PC-9 (cell line): ENCODE data around the gene DLX4. TPM values are rescaled to one million over a fixed set of nuclear protein-coding genes. Genes with fewer than 3 reads are reported as not detected.
A peak's percentile ranks its signal among the peaks of the same experiment; 100 is the strongest.

Source experiments
- BruUV-seq: library from RNA; stranded (reverse); fragments of 400-500 nt; replicated peaks from 2 replicates; lab custom pipeline; 2021; lab: Mats Ljungman, UMichigan
- CTCF ChIA-PET: fragments of 300-600 bp; sonication (Branson Sonifier 250); formaldehyde crosslinking; loops from one replicate; lab custom pipeline; 2022; ENCODE audit warnings: antibody characterized with exemption; lab: Charles Lee
- POLR2A ChIA-PET: fragments of 300-600 bp; sonication (Branson Sonifier 250); formaldehyde crosslinking; loops from one replicate; lab custom pipeline; 2022; ENCODE audit warnings: antibody characterized with exemption; ENCODE audit not compliant: unreplicated experiment; lab: Charles Lee
- DNase-seq, 2 experiments: peaks; one replicate each; pipeline versions ENCODE4 v3.0.0 to v3.0.0-alpha.2; 2015 to 2022; ENCODE audit warnings: mixed read lengths in 1 of 2
- H2AFZ ChIP-seq: fragments of 200-600 bp; sonication (generic); 2 replicates; pipeline ENCODE4 v1.8.1; 2017; ENCODE audit warnings: antibody characterized with exemption
- H3F3A ChIP-seq: fragments of 200-600 bp; sonication (generic); 2 replicates; pipeline ENCODE4 v1.8.1; 2017; ENCODE audit warnings: antibody characterized with exemption, mild to moderate bottlenecking, low read depth; ENCODE audit not compliant: insufficient read depth
- H3K27ac ChIP-seq: fragments of 200-600 bp; sonication (generic); 2 replicates; pipeline ENCODE4 v1.6.1; 2016; ENCODE audit warnings: mixed run types
- H3K27me3 ChIP-seq: fragments of 200-600 bp; sonication (generic); 2 replicates; pipeline ENCODE4 v1.6.1; 2016; ENCODE audit warnings: low read depth, mixed run types; ENCODE audit not compliant: insufficient read depth
- H3K36me3 ChIP-seq: fragments of 200-600 bp; sonication (generic); 2 replicates; pipeline ENCODE4 v1.6.1; 2016; ENCODE audit warnings: low read depth, mixed run types
- H3K4me1 ChIP-seq: fragments of 200-600 bp; sonication (generic); replicated peaks from 2 replicates; pipeline ENCODE4 v1.6.1; 2016; ENCODE audit warnings: mixed run types; ENCODE audit not compliant: insufficient read depth
- H3K4me2 ChIP-seq: fragments of 200-600 bp; sonication (generic); 2 replicates; pipeline ENCODE4 v1.6.1; 2017; ENCODE audit warnings: mixed run types
- H3K4me3 ChIP-seq: fragments of 200-600 bp; sonication (generic); 2 replicates; pipeline ENCODE4 v1.6.1; 2016; ENCODE audit warnings: mixed run types
- H3K79me2 ChIP-seq: fragments of 200-600 bp; sonication (generic); 2 replicates; pipeline ENCODE4 v1.6.1; 2017; ENCODE audit warnings: low read depth, mixed run types
- H3K9me2 ChIP-seq: fragments of 200-600 bp; sonication (generic); 2 replicates; pipeline ENCODE4 v1.8.1; 2017; ENCODE audit warnings: mild to moderate bottlenecking; ENCODE audit not compliant: insufficient read depth
- H3K9me3 ChIP-seq: fragments of 200-600 bp; sonication (generic); 2 replicates; pipeline ENCODE4 v1.8.1; 2016; ENCODE audit warnings: low read depth; ENCODE audit not compliant: insufficient read depth
- H4K20me1 ChIP-seq: fragments of 200-600 bp; sonication (generic); 2 replicates; pipeline ENCODE4 v1.8.1; 2017; ENCODE audit not compliant: insufficient read depth
- CTCF ChIP-seq: fragments of 200-600 bp; sonication (generic); conservative IDR thresholded peaks from 2 replicates; pipeline ENCODE4 v1.6.1; 2017; ENCODE audit warnings: mixed run types, antibody characterized with exemption, mild to moderate bottlenecking, moderate library complexity
- EZH2 ChIP-seq: fragments of 200-600 bp; sonication (generic); IDR thresholded peaks from 2 replicates; pipeline ENCODE4 v1.8.0; 2017; ENCODE audit warnings: antibody characterized with exemption, low read depth
- intact Hi-C: fragments of 100-400 bp; cut with micrococcal nuclease; formaldehyde crosslinking; loops from one replicate; pipeline ENCODE4 v1.10.0; 2022; ENCODE audit not compliant: unreplicated experiment
- total RNA-seq: library from RNA; stranded (reverse); gene quantifications from 2 replicates; pipeline ENCODE4 v1.2.3, GENCODE V29; 2021

DLX4 gene
- total RNA-seq, 1 experiment from 2014 or later = 8.8 TPM

GRCh38 chr17:49987681-49988441 lies 18.9 kb downstream of the DLX4 start:
- Histone ChIP-seq H3K4me1 (peaks cover 11% of the 10 kb centered on the region), H2AFZ (no peak overlapping the region), H4K20me1 (no peaks in the 10 kb centered on the region), H3K9me2 (no peaks in the 10 kb centered on the region), H3K27me3 (no peaks in the 10 kb centered on the region), H3K9me3 (no peaks in the 10 kb centered on the region), H3F3A (peaks cover 3% of the 10 kb centered on the region; the same call in 1 of the 2 replicates), H3K27ac (no peak overlapping the region), H3K4me3 (no peak overlapping the region), H3K36me3 (no peaks in the 10 kb centered on the region), H3K4me2 (peak overlapping the region; percentile 37), H3K79me2 (no peaks in the 10 kb centered on the region)
- TF ChIP-seq EZH2 = no peak
- TF ChIP-seq CTCF = no peak
- BruUV-seq = no TSS peak
- ChIA-PET CTCF (interaction anchor here (0.5 to 2.2 kb wide), 3 partner anchors 10 to 126 kb away, joined by 3 to 7 read pairs (median 7); no protein-coding TSS in a partner anchor), POLR2A (interaction anchor here (0.6 kb wide), 2 partner anchors 71 to 1945 kb away, joined by 3 to 6 read pairs; no protein-coding TSS in a partner anchor)
- peak in 1 of 2 experiments; percentile 33 for DNase-seq
- intact Hi-C loops = no loop called here

GRCh38 chr17:49989518-49989880 lies 20.5 kb downstream of the DLX4 start:
- no peaks in the 10 kb centered on the region for H4K20me1 ChIP-seq
- H3K4me1 ChIP-seq = peaks cover 16% of the 10 kb centered on the region
- peaks cover 7% of the 10 kb centered on the region; the same call in 1 of the 2 replicates for H3K27me3 ChIP-seq
- H3K9me3 ChIP-seq = no peaks in the 10 kb centered on the region
- no peak for TF ChIP-seq CTCF
- TF ChIP-seq EZH2 = no peak
- intact Hi-C loops = no loop called here
- H3K4me2 ChIP-seq = no peak overlapping the region
- CTCF ChIA-PET = interaction anchor here (0.7 kb wide), 1 partner anchor 191 kb away, joined by 4 read pairs; no protein-coding TSS in a partner anchor
- H3K79me2 ChIP-seq = peaks cover 5% of the 10 kb centered on the region; the same call in 1 of the 2 replicates
- H3K4me3 ChIP-seq = no peak overlapping the region
- peaks cover 3% of the 10 kb centered on the region; the same call in 1 of the 2 replicates for H3F3A ChIP-seq
- no peak for DNase-seq
- POLR2A ChIA-PET = interaction anchor here (0.6 kb wide), 1 partner anchor 270 kb away, joined by 5 read pairs; no protein-coding TSS in a partner anchor
- no TSS peak for BruUV-seq
- no peaks in the 10 kb centered on the region for H3K36me3 ChIP-seq
- H2AFZ ChIP-seq = no peak overlapping the region
- H3K9me2 ChIP-seq = no peaks in the 10 kb centered on the region
- no peak overlapping the region for H3K27ac ChIP-seq

GRCh38 chr17:49990331-49990730 lies 21.3 kb downstream of the DLX4 start:
- Histone ChIP-seq H3K9me3 (no peaks in the 10 kb centered on the region), H3F3A (peaks cover 3% of the 10 kb centered on the region; the same call in 1 of the 2 replicates), H3K4me1 (peaks cover 18% of the 10 kb centered on the region), H3K4me2 (no peak overlapping the region), H3K27ac (no peak overlapping the region), H3K79me2 (peaks cover 6% of the 10 kb centered on the region; the same call in 1 of the 2 replicates), H3K36me3 (no peaks in the 10 kb centered on the region), H3K4me3 (no peak overlapping the region), H4K20me1 (no peaks in the 10 kb centered on the region), H2AFZ (no peak overlapping the region), H3K27me3 (peaks cover 7% of the 10 kb centered on the region; the same call in 1 of the 2 replicates), H3K9me2 (no peaks in the 10 kb centered on the region)
- ChIA-PET CTCF (interaction anchor here (0.6 kb wide), 1 partner anchor 257 kb away, joined by 3 read pairs; no protein-coding TSS in a partner anchor), POLR2A (no interaction called here)
- no peak for DNase-seq
- BruUV-seq = no TSS peak
- intact Hi-C loops = loop anchor here (10.0 kb wide), 1 partner anchor 576 kb away; the partner anchor contains the start of gene PHB1
- TF ChIP-seq CTCF = no peak
- no peak for TF ChIP-seq EZH2
